ENCODE data around the gene ENPEP.

GRCh38 chr4:110612631-110613269 is 136.8 kb downstream of the ENPEP start:
- no peak for TF ChIP-seq EP300 (IDR thresholded peaks at IDR 0.05)
- no peak for TF ChIP-seq CTCF (IDR thresholded peaks at IDR 0.05)
